ENCODE data around the gene TRDMT1.

Gene TRDMT1

DNA sequence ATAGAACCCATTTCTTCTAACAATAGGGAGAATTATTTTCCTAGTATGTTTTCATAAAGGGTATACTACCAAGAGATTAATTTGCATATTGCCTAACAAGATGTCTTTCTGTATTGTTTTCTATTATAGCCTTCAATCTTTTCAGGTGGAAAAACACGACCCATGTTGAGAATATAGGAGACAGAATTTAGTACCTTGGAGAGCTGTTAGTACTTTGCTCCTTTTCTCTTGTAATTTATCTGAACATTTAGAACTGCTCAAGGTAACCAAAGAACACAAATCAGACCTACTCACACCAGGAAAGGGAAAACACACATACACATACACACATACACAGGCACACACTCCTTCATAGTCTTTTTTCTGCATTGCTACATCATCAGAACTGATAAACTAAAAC lies 7.8 kb upstream of the TRDMT1 start:
- no peak for DNase-seq

DNA sequence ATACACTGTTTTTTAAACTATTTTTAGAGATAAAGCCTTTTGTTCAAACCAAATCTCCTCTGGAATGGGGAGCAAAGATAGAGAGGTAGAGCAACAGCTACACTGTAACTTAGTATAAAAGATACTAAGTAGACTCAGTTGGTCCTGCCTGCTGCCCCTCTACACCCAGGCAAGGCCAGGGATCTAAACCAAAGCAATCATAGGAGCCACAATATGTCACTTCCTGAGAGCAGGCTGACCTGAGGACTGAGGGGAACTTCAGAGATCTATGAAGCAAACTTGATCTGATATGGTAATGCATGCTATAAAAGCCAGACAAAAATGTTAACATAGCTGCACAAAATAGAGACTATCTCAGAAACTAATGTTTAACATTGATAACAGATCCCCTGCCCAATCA lies 7.0 kb upstream of the TRDMT1 start:
- no peak for DNase-seq

DNA sequence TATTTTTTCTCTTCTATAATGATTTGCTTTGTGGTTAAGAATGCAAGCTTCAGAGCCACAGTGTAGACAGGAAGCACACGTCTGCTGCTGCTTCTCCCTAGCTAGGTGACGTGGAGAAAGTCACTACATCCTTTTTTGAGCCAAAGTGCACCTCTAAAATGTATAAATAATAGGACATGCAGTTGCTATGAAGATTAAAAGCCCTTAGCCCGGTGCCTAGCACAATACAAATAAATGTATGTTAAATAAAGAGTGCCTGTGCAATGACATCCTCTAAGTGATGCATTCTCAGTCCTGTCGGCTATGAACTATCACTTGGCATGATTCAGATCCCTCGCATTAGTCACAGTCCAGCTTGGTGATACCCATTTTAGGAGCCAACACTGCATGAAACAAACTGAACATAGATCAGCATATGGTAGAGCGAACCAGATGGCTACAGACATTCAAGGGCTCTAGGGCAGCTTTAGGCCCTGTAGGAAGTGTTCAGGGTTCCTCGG lies 4.8 kb upstream of the TRDMT1 start:
- no peak for DNase-seq

DNA sequence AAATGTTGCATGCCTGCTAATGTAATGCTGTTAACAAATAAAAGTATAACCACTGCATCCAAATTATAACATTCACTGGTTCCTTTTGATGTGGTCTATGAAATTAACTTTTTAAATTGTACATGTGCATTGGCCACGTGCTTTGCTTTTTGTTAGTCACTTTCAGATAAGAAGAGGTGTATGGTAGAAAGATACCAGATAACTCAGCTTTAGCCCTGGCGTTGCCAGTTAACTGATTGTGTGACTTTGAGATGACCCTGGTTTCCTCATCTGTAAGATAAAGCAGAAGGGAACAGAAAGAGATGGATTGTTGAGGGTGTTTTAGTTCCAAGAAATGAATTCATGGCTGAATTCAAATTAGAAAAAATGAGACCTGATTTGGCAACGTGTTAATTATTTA lies 1.9 kb upstream of the TRDMT1 start:
- no peak for DNase-seq

DNA sequence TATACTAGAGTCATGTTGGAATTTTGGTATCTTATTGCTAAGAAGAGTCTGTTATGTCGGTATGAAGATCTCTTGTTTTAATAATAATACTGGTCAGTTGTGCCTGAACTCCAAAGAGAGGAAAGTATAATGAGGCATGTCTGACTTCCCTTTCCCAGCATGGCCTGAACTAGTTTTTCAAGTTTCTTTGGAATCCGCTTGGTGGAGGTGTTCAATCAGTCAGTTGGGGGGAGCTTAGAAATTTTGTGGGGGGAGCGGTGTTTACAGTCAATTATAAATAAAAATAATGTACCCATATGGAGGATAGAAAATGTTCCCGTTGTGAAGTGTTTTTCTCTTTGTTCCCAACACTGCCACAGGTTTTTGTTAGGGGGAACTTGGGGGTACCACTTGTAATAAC lies 1.5 kb upstream of the TRDMT1 start:
- no peak for DNase-seq

DNA sequence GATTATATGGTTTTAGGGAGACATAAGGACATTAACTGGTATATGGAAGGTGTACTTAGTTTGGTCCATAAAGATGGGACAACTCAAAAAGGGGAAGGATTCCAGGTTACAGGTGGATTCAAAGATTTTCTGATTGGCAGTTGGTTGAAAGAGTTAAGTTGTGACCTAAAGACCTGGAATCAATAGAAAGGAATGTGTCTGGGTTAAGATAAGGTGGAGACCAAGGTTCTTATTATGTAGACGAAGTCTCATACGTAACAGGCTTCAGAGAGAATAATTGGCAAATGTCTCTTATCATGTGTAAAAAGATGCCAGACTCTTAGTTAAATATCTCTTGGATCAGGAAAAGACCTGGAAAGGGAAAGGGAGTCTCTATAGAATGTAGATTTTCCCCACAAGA lies 1.0 kb upstream of the TRDMT1 start:
- DNase-seq, result no peak

DNA sequence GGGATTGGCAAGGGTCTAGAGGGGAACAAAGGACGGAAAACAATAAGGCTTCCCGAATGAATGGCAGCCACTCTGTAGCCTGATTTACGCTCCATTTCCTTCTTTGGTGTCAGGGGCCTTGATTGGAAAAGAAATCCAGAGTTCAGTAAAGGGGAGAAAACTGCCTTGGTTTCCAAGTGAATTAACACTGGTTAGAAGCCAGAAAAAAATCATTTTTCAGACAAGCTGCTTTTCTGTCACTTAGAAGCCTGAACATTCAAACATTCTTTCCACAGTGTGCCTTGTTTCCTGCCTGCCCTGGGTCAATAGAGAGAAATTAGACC lies 283 bp upstream of the TRDMT1 start:
- DNase-seq, result no peak

DNA sequence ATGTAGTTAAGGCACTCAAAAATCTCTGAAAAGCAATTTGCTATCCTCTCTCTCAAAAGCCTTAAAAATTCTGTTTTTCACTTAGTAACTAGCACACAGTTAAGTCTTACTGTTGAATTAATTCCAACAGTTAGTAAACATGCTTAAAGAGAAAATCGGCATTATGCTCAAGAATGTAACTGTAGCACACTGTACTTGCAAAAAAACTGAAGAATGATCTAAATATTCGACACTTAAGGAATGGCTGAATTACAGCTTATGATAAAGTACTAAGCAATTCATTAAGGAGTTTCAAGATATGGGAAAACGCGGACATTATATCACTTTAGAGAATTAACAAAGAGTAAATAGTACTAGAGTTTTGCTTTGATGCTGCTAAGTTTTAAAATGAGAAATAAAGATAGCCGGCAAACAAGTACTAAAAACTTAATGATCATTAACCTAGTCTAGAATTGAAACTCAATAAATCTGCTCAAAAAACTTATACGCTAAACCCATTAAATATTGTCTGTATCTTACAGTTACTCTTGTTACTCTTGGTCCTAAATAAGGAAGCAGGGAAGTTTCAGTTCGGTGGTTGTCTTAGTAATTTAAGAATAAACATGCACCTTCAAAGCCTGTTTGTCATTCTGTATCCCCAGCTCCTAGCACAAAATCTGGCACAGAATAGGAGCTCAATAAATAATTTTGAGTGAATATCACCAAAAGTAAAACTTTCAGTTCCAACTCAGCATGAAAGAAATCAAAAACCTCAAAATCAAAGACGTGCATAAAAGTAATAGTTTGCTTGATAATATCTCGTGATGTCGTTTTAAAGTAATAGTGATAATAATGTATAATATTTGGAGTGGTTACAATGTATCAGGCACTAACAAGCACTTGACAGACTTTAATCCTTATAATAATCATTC lies 1.2 kb downstream of the TRDMT1 start:
- no peak for DNase-seq

DNA sequence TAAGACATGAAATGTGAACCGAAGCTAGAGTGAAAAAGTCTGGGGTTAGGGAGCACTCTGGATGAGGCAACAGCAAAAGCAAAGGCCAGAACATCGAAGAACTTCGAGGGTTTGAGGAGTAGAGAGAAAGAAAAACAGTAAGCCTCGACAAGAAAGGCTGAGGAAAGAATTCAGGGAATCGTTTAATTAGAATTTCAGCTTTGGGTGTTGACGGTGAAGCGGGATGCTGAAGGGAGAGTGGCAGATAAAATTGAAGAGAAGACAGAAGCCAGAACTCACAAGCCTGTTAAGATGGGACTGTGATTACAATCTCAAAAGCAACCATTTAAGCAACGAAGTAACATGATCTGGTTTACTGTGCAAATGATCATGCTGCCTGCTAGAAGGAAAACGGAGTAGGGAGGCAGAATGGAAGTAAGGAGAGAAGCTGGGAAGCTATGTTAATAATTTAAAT lies 2.1 kb downstream of the TRDMT1 start:
- DNase-seq, result no peak

DNA sequence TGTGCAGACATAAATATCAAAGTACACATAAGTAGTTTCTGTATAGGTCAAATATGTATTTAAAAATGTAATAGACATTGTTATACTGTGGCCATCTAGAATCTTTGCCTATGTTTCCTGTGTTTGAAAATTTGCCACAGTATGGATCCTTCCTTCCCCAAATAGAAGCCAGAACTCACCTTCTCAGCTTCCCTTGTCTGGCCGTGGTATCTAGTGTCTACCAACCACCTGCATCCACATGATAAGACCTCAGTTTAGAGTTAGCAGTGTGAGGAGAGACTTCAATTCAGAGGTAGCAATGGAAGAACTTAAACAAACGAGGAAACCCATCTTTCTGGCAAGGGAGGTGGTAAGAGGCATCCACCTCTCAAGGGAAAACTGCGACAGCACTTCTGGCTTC lies 4.9 kb downstream of the TRDMT1 start:
- DNase-seq, result no peak

DNA sequence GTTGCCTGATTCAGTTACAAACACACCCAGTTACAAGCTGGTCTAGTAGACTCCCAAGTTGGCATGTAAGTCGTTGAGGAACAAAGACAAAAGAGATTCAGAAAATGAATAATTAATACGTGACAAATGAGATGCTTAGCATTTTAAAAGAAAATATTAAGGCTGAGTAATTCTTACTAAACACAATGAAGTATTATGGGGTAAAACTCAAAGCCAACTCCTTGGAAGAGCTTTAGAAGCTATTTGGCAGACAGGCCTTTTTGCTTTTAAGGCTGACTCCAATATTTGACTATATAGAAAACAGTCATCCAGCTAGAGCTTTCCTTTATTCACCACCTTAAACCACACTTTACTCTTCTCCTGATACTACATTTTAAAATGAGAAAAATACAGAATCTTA lies 5.4 kb downstream of the TRDMT1 start:
- no peak for DNase-seq

DNA sequence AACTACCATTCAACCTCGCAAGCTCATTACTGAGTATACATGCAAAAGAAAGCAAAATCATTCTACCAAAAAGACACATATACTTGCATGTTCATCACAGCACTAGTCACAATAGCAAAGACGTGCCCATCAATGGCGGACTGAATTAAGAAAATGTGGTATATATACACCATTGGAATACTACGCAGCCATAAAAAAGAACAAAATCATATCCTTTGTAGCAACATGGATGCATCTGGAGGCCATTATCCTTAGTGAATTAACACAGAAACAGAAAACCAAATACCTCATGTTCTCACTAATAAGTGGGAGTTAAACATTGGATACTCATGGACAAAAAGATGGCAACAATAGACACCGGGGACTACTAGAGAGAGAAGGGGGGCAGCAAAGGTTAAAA lies 6.4 kb downstream of the TRDMT1 start:
- no peak for DNase-seq

DNA sequence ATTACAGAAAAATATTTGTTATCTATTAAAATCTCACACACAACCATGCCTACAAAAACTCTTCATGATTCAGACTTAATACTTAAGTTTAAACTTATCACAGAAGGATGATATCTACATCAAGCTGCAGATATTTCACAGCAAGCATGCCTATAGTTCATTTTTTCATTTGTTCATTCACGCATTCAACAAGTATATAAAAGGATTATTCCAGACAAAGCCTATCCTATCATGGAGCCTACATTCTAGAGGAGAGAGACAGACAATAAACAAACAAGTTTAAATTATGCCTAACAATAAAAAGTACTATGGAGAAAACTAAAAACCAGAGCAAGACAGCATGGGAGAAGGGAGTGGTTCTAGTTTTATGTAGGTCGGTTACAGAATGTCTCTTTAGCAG lies 10.9 kb downstream of the TRDMT1 start:
- no peak for DNase-seq

DNA sequence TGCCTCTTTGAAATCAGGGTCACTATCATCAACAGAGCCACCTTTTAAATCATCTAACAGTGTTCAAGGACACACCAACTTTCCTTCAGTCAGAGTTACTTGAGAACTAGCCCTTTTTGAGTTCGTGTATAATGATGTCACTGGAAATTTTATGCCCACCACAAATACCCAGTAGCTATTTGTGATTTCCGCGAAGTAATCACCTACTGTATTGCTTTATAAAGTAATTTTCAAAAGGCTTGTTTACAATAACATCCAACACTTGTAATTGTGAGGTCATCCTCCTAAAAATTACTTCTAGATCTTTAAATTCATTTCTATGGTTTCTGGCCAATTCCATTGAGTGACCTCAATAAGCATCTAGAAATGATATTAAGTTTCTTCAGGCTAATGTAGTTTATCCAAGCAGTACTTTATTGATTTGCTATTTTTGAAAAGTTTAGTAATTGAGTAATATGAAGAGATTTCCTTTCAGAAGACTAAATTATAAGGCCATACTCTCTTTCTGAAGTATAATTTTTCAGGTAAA lies 12.8 kb downstream of the TRDMT1 start:
- DNase-seq, result no peak

DNA sequence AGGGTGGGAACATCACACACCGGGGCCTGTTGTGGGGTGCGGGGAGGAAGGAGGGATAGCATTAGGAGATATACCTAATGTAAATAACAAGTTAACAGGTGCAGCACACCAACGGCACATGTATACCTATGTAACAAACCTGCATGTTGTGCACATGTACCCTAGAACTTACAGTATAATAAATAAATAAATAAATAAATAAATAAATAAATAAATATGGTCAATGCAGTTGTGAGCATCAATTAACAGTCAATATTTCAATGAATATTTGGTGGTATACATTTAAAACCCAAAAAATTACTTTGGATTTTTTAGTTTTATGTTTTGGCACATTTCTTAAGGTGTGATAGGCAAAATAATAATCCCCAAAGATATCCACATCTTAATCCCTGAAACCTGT lies 15.6 kb downstream of the TRDMT1 start:
- no peak for DNase-seq

DNA sequence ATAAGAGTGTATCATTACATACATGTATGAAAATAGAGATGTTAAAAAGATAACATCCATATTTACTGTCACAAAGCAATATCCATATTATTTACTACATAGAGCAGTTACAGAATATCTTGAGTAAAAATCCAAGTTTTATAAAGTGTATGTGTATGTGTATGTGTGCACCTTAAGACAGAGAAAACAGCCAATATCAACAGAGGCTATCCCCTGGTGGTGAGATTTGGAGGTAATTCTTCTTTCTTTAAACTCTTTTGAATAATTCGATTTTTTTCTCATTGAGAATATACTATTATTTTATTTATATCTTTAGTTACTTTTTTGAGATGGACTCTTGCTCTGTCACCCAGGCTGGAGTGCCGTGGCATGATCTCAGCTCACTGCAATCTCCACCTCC lies 18.4 kb downstream of the TRDMT1 start:
- no peak for DNase-seq

DNA sequence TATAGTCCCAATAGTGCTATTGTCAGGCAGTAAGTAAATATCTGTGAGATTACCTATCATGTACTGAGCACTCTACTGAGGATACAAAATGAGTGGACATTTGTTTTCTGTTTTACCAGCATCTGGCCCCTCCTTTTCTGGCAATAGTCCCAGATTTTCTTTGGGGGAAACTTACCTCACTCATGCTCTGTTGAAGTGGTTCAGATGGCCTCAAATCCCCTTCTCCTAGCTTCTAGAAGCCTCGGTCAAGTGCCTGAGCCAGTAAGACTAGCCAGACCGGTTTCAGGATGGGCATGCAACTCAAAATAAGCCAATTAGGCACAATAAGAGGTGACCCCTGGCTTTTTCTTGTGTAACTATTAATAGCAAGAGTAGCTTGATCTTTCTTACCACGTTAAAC lies 19.7 kb downstream of the TRDMT1 start:
- DNase-seq, result no peak

DNA sequence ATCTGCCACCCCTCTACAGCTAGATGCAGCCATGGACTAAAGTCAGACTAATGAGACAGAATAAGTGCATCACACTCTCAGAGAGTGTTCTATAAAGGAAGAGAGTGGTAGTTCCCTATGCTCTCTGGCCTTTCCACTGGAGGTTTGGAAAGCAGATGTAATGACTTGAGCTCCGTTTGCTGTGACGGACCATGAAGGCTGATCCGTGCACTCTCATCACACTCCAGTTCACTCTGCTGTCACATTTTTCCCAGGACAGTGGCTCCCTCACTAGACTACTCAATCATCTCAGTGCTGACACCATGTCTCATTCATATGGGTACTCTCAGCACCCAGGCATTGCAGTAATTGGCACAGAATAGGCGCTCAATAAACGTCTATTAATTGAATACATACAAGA lies 20.4 kb downstream of the TRDMT1 start:
- DNase-seq, result no peak

DNA sequence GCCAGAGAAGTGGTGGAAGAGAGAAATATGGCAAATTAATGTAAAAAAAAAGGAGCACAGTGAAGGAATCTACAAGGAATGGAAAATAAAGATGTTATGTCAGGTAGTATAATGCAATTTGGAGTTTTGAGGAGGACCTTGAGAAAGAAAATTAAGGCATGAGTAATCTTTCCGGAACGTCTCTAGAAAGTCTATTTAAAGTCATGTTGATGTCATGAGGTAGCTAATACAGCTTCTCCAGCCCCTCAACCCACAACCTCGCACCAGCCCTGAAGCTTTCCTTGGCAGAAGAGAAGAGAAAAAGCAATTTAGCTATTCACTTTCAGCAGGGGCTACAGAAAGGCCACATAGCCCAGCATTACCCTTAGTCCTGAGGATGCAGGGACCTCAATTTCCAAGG lies 22.5 kb downstream of the TRDMT1 start:
- no peak for DNase-seq

DNA sequence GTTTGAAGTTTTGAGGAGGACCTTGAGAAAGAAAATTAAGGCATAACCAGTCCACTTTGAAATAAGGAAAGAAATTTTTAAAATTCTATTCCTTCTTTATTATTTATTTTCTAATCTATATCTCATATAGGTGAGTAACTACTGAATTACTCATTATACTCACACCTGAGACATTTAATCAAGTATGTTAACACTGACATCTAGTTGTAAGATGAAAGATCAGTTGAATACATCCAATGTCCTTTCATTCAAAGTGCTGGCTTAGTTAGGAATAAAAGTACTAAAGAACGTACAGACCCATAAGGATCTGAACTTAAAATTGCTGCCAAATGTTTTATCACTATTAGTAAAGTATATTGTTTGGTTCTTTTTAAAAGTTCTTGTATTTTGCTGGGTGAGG lies 23.5 kb downstream of the TRDMT1 start:
- DNase-seq, result no peak

DNA sequence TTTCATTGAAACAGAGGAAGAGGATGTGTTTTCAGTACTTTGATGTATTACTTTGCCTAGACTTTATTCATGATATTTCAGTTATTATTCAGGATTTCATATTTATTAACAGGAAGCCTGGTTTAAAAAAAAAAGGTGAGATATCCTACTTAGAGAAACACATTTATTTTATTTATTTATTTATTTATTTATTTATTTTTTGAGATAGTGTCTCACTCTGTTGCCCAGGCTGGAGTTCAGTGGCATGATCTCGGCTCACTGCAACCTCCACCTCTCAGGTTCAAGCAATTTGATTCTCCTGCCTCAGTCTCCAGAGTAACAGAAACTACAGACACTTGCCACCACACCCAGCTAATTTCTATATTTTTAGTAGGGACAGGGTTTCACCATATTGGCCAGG lies 24.5 kb downstream of the TRDMT1 start:
- no peak for DNase-seq

DNA sequence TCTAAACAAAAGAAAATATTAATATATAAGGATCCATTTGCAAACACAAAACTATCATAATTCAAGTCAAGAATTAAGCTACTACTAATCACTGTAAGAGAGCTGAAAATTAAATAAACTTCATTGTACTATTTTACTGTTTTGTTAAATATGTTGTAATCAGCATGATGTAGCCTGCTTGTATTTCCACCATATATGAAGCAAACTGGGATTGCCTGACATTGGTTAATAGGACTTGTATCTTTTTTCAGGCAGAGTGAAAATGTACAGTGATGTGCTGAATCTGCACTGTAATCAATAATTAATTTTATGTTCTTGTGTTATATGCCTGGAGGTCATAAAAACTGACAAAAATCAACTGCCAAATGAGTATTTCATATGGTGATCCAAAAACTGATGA lies 25.4 kb downstream of the TRDMT1 start:
- DNase-seq, result no peak

DNA sequence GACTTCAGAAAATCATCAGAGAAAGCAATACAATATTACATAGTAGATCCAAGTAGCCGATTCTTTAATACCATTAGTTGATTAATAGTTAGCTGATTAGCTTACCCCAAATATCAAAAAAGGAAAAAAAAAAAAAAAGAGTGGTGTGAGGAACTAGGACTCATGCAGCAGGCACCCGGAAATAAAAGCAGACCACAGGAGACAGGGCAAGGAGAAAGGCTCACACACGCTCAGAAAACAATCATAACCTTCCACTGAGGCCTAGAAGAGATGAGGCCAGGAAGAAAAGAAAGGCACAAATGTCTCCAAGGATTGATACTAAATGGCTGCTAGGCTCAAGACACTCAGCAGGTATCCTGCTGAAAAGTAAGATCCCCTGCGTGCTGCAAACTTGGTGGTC lies 25.9 kb downstream of the TRDMT1 start:
- no peak for DNase-seq

DNA sequence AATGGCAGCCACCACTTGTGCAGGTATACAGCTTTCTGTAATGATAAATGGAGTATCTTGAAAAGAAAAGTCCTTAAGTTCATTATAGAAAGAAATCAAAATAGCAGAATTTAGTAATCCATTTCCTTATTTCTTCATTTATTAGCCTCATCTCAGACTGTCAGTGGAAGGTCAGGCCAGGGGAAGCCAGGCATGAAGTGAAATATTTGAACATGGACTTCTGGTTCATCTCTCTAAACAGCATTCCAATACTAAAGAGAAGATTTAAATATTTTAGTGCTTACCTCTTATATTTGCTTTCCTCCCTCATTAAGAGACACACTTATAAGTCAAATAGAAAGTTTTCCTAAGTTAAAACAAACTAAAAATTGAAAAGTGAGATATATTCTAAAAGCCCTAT lies 26.8 kb downstream of the TRDMT1 start:
- no peak for DNase-seq

DNA sequence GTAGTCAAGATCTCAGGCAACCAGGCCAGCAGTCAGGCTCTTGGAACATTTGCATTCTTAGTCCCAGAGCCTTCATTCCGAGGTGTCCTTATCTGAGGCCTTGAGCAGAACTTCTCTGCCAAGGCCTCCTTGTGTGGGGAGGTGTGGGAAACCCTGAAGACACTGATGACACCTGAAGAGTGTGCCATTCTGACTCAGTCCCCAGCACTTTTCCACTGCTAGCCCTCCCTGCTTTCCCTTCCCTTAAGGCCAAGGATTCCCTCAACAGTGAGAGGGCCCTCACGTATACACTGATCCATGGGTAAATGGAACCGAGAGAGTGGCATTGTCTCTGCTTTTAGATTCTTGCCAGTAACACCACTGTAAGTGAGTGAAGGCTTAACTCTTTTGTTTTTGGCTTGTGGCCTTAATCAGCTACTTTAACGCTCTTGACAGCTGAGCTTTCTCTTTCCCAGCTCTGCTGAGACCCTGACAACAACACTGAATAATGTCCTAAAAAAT lies 30.3 kb downstream of the TRDMT1 start:
- no peak for DNase-seq

Measured in NCI-H2029 (cell line).